ENCODE measurements around the gene SLC48A1.

SLC48A1 gene

DNA sequence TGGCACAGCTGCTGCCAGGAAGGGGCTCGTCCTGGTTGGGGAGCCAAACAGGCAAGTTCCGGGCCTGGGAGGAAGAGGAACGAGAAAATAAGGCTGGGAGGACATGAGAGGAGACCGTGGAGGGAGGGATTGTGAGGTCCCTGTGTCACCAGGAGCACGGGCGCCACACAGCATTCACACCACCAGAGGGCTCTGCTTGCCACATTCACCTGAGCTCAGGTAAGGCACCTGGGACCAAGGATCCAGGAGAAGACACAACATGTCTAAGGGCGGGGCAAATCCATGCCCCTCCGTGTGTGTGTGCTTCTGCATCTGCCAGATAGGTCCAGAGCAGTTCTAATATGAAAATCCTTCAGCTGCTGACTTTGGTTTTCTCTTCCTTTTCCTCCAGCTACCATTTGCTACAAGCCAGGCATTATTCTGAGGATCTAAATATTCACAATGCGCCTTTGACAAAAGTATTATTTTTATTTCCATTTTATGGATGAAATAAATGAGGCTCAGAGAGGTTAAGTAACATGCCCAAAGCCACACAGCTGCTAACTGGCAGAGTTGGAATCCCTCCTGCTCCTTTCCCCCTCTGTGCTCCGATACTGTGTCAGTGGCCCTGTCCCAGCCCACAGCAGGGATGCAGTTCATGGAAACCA, 28.9 kb upstream of the SLC48A1 start:
- no peak for DNase-seq (ENCODE audit: low spot score)

DNA sequence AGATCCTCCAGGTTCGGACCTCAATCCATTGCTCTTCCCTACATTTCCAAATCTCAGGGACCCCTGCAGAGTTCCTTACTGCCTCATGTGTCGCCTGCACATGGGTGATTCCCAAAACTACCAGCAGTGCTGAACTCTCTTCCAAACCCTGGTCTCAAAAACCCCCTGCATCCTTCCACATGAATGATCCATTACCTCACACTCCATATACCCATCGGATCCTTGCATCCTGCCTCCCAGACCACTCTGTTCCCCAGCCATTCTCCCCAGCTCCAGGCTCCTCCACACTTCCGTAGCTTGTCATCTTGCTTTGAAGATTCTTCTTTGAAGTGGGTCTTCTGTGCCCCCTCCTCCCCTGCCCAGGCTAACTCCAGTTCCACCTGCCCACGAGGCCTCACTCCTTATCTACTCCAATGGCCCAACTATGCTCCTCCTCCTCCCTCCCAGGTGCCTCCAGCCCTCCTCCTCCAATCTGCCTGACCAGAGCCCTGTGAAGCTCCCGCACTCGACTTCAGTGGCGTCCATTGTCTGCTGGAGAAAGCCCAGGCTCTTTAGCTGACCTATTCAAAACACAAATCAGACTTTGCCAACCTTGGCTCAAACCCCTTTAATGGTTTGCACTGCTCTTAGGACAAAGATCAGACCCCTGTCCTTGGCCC, 28.1 kb upstream of the SLC48A1 start:
- DNase-seq (ENCODE audit: low spot score): no peak

GRCh38 chr12:47745485-47746041, 27.5 kb upstream of the SLC48A1 start:
- DNase-seq (ENCODE audit: low spot score): no peak

DNA sequence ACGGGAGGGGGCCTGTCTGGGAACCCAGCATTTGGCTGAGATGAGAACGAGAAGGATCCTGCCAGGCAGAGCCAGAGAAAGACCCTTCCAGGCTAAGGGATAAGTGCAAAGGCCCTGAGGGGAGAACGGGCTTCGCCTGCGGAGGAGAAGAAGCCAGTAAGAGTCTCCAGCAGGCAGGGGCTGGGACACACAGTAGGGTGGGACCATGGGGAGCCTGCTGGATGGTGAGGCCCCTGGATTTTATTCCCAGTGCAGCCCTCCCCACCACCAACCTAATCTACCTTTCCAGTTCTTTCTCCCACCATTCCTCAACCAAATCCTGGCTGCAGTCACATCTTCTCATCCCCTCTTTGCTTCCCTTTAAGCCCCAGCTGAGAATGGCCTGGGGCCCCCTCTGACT, 27.0 kb upstream of the SLC48A1 start:
- DNase-seq (ENCODE audit: low spot score): no peak

GRCh38 chr12:47746523-47746922, 26.5 kb upstream of the SLC48A1 start:
- no peak for DNase-seq (ENCODE audit: low spot score)

- no peak for DNase-seq (ENCODE audit: low spot score)
Observed at GRCh38 chr12:47747126-47747525, 25.9 kb upstream of the SLC48A1 start.

- no peak for DNase-seq (ENCODE audit: low spot score)
Observed at GRCh38 chr12:47747596-47748506, 25.2 kb upstream of the SLC48A1 start.

GRCh38 chr12:47748507-47748828, 24.6 kb upstream of the SLC48A1 start:
- DNase-seq (ENCODE audit: low spot score): no peak

GRCh38 chr12:47748899-47749298, 24.1 kb upstream of the SLC48A1 start:
- DNase-seq (ENCODE audit: low spot score): no peak

DNA sequence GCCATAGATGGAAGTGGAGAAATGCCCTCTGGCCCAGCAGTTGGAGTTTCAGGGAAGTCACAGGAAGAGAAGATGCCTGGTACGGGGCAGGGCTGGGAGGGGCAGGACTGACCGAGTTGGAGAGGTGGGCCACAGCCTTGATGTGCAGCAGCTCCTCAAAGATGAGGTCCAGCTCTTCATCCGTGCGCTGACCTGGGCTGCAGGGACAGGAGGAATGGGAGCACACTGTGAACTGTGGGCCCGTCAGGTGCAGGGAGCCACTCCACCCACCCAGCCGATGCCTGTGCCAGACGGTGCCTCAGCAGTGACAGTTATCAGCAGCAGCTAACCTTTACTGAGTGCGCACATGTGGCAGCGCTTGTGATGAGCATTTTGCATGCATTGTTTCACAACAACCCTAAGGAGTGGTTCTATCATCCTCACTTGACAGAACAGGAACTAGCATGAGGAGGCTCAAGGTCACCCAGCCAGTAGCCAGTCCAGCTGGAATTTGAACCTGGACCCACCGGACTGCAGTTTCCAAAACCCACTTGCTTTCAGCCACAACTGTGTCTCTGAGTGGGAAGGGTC, 22.7 kb upstream of the SLC48A1 start:
- DNase-seq (ENCODE audit: low spot score): no peak

GRCh38 chr12:47750916-47751470, 22.0 kb upstream of the SLC48A1 start:
- DNase-seq (ENCODE audit: low spot score): no peak

GRCh38 chr12:47751561-47751960, 21.5 kb upstream of the SLC48A1 start:
- no peak for DNase-seq (ENCODE audit: low spot score)

DNA sequence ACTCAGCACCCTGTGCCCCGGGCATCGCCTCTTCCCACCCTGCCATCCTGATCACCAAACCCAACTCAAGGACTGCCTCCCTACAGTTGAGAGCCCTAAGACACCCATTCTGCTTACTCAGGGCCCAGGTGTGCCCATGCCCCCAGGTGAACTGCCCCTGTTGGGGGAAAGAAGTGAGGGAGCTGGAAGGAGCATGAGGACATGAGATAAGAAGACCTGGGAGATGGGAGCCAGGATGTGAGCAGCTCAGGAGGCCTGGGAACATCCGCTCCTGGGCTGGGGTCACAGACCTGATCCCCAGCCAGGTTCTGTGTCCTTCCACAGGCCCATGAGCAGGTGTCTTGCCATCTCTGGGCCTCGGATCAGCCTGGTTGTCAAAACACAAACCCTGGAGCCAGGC, 20.9 kb upstream of the SLC48A1 start:
- no peak for DNase-seq (ENCODE audit: low spot score)

GRCh38 chr12:47752552-47752951, 20.5 kb upstream of the SLC48A1 start:
- DNase-seq (ENCODE audit: low spot score): no peak

GRCh38 chr12:47753021-47754001, 19.7 kb upstream of the SLC48A1 start:
- no peak for DNase-seq (ENCODE audit: low spot score)

DNA sequence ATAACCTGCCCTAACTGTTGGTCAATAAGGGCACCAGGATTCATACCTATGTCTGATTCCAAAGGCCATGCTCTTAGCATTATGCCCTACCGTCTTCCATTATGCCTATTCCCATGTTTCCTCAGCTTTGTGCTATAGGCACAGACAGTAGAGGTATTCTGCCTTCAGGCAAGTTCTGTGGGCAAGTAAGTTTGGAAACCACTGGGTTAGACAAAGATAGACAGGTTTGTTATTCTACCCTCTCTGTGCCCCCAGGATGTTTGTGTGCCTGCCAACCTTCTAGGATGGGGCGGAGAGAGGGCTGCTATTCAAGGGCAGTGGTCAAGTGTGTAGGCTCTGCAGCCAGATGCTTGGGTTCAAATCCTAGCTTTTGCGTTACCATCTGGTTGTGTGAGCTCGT, 18.9 kb upstream of the SLC48A1 start:
- no peak for DNase-seq (ENCODE audit: low spot score)

DNA sequence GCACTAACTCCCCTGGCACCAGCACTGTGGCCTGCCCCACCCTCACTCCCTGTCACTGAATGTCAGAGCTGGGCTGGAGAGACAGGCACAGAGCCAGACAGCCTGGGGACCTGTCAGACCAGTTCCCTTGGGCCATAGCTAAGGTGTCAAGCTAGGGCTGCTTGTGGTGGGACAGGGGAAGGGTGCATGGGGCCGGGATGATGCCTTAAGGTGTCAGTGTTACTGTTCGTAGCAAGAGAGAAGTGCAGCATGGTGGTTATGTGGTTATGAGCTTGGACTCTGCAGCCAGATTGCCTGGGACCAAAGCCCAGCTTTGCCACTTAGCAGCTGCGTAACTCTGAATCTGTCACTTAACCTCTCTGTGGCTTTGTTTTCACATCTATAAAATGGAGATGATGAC, 18.2 kb upstream of the SLC48A1 start:
- DNase-seq (ENCODE audit: low spot score): no peak

GRCh38 chr12:47755655-47756562, 17.1 kb upstream of the SLC48A1 start:
- no peak for DNase-seq (ENCODE audit: low spot score)

GRCh38 chr12:47757364-47757839, 15.6 kb upstream of the SLC48A1 start:
- DNase-seq (ENCODE audit: low spot score): no peak

Data from ecto neural progenitor cell (in vitro differentiated cells).